ENCODE data around the gene ERLIN1.
"Not testable (repeated sequence)": the region's sequence is repeated elsewhere in the genome, so short reads cannot be mapped to it uniquely, and the experiment has no call there.

Gene ERLIN1

DNA sequence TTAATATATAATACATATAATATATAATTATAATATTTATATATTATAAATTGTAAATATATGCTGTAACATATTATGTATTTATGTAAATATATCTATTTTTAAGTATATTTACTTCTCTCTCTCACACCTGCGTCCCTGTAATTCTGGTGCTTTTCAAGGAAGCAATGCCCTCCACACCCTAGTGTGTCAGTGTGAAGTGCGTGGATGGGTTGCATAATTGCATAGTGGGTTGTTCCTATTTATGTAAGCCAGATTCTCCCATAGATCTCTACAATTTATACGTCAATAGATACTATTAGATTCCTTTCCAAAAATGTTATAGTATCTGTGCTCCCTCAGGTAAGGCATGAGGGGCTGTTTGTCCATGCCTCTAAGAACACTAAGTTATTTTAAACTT lies 54.3 kb downstream of the ERLIN1 start:
- no peak for DNase-seq

DNA sequence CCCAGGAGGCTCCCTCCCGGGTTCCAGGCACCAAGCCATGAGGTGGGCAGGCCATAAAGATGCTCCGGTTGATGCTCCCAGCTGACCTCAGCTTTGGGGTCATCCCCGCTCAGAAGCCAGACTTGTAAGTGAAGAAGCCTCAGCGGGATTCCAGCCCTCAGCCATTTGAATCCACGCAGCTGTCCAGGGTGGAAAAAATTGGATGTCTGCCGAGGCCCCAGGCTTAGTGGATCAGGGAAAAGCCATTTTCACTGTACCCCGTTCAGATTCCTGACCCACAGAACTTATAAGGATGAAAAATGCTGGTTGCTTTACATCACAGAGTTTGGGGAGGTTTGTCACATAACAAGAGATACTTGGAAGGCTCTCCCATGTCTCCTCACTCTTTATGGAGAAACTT lies 55.0 kb downstream of the ERLIN1 start:
- no peak for DNase-seq

DNA sequence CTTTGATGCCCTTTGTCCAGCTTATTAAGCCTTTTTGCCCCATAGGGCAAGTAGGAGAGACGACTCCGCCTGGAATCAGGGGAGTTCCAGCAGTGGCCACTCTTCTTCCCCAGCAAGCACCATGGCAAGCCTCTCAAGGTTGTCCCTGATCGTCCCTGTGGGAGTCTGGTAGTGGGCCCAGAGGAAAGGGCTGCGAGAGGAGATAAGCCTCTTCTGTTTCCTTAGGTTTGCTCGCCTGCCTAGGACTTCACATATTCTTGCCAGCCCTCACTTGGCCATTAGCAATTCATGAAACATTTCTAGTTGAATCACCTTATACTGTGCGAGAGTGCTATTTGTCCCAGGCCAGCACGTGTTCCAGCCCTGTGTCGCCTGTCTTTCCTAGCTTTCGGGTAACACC lies 56.4 kb downstream of the ERLIN1 start:
- no peak for DNase-seq

DNA sequence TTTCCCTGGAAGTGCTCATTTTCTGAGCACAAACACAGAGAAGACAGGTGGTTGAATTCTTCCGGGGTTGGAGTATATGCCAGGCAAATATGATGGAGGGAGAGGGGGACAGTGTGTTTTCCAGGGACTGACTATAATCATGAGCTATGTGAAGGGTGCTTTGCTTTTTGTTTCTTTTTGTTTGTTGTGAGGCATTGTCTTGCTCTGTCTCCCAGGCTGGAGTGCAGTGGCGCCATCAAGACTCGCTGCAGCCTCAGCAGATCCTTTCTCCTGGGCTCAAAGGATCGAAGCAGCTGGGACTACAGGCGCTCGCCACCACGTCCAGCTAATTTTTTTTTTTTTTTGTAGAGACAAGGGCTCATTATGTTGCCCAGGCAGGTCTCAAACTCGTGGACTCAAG lies 56.9 kb downstream of the ERLIN1 start:
- no peak for DNase-seq

DNA sequence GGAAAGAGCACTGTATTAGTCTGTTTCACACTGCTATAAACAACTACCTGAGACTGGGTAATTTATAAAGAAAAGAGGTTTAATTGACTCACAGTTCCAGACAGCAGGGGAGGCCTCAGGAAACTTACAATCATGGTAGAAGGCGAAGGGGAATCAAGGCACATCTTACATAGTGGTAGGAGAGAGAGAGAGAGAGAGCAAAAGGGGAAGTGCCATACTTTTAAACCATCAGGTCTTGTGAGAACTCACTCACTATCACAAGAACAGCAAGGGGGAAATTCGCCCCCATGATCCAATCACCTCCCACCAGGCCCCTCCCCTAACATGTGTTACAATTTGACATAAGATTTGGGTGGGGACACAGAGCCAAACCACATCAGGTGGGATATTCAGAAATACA lies 60.5 kb downstream of the ERLIN1 start:
- DNase-seq = not testable (repeated sequence)

DNA sequence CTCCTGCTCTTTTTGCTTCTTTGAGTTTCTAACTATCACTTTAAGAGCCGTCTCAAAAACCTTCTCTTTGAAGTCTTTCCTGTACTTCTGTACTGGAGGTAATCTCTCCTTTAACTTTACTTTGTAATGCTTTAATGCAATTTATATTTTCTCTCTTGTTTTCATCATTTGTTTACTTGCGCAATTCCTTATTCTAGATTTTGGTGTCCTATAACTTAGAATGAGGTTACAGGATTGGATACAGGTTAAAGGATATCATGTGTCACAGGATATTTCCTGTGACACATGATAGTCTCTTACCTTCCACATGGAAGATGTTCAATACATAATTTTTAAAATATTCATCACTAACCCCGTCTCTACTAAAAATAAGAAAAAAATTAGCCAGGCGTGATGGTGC lies 61.7 kb downstream of the ERLIN1 start:
- DNase-seq = no peak

DNA sequence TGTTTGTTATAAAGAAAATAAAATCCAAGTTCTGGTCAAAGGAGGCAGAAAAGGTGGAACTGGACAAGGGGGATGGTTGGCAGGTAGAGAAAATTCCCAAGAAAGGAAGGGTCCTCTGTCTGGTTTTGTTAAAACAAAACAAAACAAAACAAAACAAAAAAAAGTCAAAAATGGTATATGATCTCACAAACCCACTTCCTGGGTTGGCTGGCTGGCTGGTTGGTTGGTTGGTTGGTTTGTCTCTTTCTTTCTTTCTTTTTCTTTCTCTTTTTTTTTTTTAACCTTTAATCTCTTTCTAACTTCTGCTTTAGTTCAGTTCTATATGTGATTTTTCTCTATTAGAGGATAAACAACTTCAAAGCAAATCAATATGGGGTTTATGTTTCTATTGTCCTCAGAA lies 63.0 kb downstream of the ERLIN1 start:
- DNase-seq = no peak

DNA sequence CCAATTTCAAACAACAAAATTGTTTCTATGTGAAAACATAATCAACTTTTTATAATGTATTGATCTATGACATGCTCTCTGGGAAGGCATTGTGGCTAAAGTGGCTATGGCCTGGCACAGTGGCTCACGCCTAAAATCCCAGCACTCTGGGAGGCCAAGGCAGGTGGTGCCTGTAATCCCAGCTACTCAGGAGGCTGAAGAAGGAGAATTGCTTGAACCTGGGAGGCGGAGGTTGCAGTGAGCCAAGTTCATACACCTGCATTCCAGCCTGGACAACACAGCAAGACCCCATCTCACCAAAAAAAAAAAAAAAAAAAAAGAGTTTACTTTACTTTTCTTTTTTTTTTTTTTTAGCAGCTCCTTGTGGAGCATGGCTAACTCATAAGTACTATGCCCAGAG lies 65.3 kb downstream of the ERLIN1 start:
- DNase-seq = no peak

DNA sequence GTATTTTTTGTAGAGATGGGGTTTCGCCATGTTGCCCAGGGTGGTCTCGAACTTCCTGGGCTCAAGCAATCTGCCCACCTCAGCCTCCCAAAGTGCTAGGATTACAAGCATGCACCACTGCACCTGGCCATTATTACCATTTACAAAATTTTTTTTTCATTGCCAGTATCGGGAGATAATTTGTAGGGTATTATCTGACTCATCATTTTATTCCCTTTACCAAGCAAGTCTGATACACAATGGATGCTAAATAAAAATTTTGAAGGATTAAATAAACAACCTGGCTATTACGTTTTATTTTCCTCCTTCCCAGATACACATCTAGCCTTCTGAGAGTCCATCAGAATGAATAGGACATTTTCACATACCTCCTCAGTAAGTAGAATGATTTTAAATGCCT lies 66.1 kb downstream of the ERLIN1 start:
- no peak for DNase-seq

DNA sequence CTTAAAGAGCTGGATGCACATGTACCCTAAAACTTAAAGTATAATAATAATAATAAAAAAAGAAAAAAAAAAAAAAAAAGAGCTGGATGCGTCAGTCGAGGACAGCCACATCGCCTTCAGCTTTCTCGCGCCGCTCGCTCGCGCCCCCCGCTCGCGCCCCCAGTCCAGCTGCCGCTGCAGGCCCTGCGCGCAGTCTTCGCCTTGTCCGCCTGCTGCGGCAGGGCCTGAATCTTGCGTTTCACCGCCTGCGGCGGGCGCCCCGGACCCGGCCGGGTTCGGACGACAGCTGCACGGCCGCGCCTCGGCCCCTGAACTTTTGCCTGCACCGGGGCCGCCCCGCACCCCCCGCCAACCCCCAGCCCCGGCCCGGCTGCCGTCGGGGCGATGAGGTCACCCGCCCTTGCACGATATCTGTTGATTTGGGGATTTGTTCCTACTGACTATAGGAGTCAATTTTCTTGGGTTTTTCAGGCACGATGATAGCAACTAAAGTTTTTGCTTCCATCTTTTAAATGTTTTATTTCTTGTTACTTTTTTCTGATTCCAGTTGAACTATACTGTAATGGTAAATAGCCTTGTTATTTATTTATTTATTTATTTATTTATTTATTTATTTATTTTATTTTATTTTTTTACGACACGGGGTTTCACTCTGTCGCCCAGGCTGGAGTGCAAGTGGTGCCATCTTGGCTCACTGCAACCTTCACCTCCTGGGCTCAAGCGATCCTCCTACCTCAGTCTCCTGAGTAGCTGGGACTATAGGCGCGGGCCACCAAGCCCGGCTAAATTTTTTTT lies 70.7 kb downstream of the ERLIN1 start:
- no peak for DNase-seq

DNA sequence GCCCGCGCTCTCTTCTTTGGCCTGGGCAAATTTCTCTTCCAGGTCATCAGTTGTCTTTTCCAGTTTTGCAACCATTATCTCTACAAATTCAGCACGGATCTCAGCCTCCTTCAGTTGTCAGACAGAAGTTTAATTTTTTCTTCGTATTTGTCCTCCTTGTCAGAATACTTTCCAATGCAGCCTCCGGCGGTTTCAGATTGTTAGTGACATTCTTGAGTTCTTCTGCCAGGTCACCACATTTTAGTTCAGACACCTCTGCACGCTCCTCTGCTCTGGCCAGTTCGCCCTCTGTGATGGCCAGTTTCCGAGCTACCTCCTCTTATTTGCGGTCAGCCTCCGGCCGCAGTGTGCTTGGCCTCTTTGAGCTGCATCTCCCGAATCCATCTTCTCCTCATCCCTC lies 71.4 kb downstream of the ERLIN1 start:
- DNase-seq = no peak

DNA sequence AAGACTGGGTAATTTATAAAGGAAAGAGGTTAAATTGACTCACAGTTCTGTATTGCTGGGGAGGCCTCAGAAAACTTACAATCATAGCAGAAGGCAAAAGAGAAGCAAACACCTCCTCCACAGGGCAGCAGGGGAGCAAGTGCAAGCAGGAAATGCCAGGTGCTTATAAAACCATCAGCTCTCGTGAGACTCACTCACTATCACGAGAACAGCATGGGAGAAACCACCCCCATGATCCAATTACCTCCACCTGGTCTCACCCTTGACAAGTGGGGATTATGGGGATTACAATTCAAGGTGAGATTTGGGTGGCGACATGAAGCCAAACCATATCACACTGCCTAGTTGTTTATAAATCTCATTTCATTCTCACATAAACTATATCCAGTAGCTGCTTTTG lies 76.2 kb downstream of the ERLIN1 start:
- no peak for DNase-seq

DNA sequence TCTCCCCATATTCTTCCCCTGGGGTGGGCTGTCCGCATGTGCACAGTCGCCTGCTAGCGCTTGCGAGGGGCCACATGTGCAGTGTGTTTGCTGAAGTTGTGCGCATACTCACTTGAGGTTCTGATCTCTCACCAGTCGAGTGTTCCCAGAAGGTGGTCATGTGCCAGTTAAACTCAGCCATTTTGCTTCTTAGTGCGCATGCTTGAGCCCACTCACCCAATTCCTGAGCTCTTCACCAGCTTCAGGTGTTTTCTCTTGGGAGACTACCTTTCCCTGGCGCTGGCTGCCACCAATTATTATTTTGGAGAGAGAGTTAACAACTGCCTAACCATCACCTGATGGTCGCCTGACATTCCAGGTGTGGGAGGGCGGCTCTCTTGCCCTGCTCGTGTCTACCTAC lies 79.0 kb downstream of the ERLIN1 start:
- no peak for DNase-seq

DNA sequence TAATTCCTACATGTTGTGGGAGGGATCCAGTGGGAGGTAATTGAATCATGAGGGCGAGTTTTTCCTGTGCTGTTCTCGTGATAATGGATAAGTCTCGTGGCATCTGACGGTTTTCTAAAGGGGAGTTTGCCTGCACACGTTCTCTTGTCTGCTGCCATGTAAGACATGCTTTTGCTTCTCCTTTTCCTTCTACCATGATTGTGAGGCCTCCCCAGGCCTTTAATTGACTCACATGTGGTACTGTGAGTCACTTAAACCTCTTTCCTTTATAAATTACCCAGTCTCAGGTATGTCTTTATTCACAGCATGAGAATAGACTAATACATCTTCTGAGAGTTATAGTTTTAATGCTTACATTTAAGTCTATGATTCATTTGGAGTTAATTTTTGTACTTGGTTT lies 81.5 kb downstream of the ERLIN1 start:
- DNase-seq = no peak

DNA sequence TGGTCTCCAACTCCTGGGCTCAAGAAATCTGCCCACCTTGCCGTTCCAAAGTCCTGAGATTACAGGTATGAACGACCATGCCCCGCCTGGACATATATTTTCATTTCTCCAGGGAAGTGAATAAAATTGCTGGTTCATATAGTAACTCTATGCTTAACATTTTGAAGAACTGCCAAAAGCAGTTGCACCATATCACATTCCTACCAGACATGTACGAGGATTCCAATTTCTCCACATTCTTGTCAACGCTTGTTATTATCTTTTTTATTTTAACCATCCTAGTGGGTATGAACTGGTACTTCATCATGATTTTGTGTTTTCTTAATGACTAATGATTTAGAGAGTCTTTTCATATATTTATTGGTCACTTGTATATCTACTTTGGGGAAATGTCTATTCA lies 82.2 kb downstream of the ERLIN1 start:
- no peak for DNase-seq

DNA sequence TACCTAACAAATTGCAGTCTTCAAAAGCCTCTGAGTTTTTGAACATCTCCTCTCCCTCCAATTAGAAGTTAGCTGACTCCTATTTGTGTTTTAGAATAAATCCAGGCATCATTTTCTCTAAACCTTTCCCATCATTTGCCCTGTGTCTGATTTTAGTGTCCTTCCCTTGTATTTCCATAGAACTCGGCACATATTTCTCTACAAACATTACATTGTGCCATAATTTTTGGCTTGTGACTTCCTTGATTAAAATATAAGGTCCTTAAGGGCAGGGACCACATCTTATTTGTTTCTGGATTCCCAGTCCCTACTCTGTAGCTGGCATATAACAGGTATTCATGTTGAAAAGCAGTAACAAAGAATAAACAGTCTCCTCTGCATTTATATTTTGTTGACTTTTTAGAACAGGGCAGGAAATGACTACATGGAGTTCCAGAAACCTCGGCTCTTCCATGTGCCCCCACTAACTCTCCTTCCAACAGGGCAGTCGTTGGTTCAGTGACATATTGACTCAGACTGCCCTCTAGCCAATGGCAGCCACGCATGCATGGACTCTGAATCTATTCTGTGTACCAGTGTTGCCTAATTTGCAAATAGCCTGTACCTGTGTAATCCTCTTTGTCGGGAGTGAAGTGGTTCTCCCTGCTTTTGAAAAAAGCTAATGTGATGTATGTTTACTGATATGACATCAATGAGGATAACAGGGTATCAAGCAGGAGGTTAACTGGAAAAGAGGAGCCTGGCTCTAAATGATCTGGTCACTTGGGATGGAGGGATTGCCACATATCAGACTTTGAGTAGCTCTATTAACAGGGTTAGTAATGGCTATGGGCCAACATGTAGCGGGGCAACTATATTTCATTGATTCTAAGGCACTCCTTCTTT lies 84.4 kb downstream of the ERLIN1 start:
- peak in 1 of 2 experiments; percentile 11 for DNase-seq

DNA sequence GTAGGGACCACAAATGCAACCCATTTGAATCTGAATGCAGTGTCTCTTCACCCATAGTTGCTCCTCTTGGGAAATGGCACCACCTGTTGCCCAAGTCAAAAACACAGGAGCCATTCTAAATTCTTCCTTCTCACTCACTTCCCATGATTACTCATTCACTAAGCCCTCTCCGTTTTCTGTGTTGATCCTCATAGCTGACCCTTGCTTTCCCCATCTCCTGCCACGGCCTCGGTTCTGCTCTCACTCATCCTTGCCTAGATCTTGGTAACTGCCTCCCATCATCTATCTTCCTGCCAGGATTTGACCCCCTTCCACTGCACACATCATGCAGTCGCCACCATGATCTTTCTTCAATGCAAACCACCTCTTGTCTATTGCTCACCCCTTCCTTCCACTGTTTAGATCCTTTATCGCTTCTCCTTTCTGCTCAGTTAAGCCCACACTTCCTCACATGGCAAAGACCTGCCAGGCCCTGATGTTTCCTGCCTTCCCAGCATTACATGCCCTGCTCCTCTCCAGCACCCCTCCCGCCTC lies 85.1 kb downstream of the ERLIN1 start:
- peak in 1 of 2 experiments; percentile 25 for DNase-seq
